AG08396 (cell line): ENCODE results near the gene IRAK3.
"Not testable (repeated sequence)": the region's sequence is repeated elsewhere in the genome, so short reads cannot be mapped to it uniquely, and the experiment has no call there.

Experiments
- DNase-seq: peaks from one replicate; pipeline ENCODE4 v3.0.0; 2012; ENCODE audit warnings: low spot score, mixed read lengths

IRAK3 gene

GRCh38 chr12:66174391-66175325 is 14.4 kb upstream of the IRAK3 start:
- not testable (repeated sequence) for DNase-seq

GRCh38 chr12:66176105-66176900 is 12.7 kb upstream of the IRAK3 start:
- no peak for DNase-seq

DNA sequence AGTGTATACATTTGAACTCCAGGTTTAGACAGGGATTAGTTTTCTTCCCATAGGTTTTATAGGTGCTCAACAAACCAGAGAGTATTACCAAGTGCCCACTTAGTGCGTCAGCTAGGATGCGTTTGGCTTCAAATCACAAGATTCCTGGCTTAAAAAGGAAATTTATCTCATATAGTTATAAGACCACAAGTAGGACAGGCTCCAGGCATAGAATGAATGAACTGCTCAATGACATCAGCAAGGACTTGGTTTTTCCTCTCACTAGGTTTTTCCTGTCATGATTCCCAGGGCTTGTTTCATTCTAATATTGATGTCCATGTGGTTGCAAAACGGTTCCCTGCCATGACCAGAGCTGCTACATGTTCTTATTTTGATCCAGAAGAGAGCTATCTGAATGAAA is 6.1 kb upstream of the IRAK3 start:
- DNase-seq, result no peak

GRCh38 chr12:66184822-66185221 is 4.2 kb upstream of the IRAK3 start:
- DNase-seq, result not testable (repeated sequence)

GRCh38 chr12:66187036-66187435 is 2.0 kb upstream of the IRAK3 start:
- no peak for DNase-seq

- DNase-seq, result no peak
These were observed 1.2 kb upstream of the IRAK3 start for GRCh38 chr12:66187821-66188220.

DNA sequence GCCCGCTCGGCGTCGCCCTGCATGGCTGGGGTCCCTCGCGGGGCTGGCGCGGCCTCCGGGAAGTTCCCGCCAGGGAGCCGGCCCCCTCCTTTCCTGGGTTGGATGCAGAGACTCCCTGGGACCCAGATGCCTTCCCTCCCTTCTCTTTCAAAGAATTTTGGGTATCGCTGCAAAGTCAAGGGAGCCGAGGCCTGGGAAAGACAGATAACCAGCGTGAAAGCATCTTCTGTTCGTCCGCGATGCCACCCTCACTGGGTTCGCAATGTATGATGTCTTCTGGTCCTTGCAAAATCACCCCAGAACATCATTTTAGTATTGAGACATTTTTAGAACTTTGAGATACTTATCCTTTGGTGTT is 451 bp downstream of the IRAK3 start:
- DNase-seq, result no peak

DNA sequence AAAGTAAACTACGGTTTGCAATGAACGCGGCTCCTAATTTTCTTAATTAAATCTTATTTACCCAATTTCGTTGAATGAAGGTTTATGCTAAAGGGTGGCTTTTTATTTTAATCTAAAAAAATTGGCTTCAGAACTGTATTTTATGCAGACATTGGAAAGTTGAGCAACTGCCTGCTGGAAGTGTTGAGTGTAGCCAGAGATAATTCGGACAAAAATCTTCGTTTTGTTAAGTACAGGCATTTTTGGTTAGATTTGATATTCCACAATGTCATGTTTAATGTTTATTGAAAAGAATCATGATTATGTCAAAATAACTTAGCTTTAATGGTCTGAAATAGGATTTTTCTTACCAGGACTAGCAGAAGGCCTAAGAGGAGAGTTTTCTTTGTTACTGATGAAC is 875 bp downstream of the IRAK3 start:
- no peak for DNase-seq

DNA sequence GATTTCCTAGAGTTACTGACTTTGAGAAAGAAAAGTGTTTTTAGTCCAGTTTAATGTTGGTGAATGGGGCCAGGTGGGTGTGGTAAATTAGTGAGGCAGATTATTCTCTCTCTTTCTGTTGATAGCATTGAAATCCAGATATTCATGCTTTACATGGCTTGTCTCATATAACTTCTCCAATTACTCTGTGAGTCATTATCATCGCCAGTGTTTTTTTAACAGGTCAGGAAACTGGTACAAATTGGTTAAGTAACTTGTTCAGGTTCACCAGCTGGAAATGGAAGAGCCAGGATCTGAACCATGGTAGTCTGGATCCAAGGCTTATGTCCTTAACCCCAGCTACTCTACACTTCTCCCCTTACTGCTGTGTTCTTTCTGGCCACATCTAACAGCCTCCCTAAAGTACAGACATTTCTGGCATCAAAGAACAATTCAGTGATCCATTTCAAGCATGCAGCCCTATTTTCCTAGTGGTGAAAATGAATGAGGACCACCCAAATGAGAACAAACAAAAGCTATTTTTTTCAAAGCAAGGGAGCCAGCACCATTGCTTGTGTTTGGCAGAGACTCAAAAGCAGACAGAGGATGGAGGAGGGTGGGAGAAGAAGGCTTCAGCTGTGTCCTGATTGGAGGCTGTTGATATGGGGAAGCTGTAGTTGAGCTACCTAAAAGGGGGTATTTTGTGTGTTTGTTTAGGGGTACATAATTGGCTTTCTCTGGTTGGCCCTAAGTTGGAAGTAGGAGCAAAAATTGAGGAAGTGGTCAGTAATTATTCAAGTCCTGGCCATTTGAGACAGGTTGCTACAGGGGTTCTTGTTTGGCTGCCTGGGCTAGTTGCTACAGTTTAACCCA is 1.7 kb downstream of the IRAK3 start:
- DNase-seq, result no peak

DNA sequence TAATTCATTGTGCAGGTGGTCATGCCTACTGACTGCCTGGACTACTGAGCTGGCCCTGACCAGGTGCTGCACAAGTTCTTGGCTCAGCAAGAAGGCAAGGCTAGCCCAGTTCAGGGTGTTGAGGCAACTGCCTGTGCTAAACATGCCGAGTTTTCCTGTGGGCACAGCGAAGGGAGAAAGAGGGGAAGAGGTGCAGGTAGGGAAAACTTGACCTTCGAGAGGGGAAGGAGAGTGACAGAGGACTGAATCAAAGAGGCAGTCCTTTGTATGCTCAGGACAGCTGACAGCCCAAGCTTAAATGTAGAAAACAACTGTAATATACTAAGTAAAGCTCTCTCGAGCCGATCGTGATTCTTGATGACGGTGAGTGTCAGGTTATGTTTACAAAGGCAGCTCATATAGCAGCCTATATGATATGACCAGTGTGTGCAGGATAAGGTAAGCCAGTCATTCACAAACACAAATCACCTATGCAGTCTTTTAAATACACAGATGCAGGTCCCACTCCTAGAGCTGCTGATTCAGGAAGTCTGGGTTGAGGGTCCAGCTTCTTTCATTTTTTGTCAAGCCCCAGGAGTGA is 2.6 kb downstream of the IRAK3 start:
- no peak for DNase-seq

GRCh38 chr12:66194122-66194521 is 5.1 kb downstream of the IRAK3 start:
- no peak for DNase-seq

GRCh38 chr12:66195242-66195641 is 6.2 kb downstream of the IRAK3 start:
- no peak for DNase-seq

DNA sequence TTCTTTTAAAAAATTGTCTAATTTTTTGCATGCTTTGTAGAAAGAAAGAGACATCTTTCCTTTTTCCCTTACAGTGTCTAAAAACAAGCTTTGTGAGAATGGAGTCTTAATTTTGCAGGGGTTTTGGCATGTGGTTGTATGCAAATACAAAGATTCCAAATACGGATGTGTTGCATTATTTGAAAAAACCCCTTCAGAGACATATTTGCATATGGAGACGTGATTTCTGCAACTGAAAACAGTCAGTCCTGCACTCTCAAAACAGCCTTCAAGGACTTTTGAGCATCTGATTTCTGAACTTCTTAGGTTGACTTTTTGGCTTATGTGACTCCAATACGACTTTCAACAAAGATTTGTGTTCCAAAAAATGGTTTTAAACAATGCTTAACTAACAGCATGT is 7.8 kb downstream of the IRAK3 start:
- DNase-seq, result no peak

DNA sequence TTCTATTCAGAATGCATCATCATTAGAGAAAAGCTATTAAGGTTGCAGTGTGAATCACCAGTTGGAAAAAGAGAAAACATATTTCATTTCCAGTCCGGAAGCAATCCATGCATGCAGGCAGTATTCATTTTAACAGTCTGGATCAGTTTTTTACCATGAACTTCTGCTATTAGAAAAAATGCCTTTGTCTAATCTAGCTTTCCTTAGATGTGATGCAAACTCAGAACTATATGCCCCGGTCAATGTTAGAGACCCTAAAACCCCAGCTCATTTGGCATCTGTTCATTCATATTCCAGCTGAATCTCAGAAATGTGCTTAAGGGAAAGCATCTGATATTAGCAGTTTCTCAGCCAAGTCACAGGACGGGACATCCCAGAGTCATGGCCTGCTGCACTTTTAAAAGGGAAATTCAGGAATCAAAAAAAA is 8.5 kb downstream of the IRAK3 start:
- DNase-seq, result no peak

DNA sequence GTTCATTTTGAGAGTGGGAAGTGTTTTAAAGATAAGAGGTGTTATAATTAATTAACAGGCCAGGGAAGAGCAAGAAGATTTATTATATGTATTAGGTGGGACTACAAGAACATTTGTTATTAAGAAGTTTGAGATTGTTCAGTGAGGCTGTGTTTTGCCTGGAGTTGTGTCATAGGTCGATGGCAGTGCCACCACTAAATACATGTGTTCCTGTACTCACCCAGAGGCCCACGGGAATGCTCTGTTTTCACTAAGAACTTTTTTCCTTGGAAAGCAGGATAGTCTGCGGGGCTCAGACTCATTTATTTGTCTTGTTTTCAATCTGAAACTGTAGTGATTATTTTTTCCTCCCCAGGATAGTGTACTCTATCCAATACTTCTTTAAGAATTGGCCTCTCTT is 10.1 kb downstream of the IRAK3 start:
- DNase-seq, result no peak

DNA sequence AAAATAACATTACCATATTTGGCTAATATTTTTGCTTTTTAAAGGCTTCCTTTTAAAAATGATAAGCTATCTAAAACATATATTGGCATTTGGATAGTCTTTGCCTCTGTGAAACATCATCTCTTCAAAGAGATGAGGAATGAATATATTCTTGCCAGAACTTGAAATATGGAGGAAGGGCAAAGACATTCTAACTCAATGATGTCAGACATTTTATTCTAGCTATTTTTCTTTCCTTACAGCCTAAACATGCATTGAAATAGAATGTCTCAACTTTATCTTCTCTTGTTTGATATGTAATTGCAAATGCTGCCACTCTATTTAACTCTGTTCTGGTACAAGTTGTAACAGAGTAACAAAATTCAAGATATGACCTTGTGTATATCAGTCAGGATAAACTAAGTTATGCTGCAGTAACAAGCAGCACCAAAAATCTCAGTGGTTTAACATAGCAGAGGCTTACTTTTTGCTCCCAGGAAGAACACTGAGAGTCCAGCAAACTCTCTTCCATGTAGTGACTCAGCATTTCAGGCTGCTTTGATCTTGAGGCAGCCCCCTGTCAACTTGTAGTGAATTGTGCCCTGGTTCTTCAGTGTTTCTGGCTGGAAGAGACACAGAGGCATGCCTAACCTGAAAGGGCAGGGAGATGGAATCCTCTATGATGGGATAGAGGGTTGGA is 11.0 kb downstream of the IRAK3 start:
- DNase-seq, result no peak

GRCh38 chr12:66203820-66204219 is 14.8 kb downstream of the IRAK3 start:
- no peak for DNase-seq

GRCh38 chr12:66206141-66206540 is 17.1 kb downstream of the IRAK3 start:
- no peak for DNase-seq

DNA sequence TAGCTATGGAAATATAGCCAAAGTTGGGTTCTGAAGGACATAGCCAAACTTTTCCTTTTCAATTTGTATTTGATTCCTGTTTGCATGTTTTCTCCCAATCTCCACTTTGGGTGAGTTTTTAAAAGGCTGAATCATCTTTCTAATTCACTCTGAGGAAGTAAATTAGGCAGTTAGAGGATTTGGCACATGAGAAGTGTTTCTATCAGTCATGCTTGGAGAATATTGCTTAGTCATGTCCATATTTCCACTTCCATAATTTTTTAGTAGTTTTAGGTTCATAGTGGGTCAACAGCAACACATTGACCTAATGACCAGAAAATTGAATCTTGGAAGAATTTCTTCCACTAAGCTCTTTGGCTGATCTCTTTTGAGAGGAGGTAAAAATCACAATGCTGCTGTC is 21.8 kb downstream of the IRAK3 start:
- DNase-seq, result no peak

GRCh38 chr12:66211573-66211972 is 22.6 kb downstream of the IRAK3 start:
- not testable (repeated sequence) for DNase-seq

- not testable (repeated sequence) for DNase-seq
These were observed 24.0 kb downstream of the IRAK3 start for GRCh38 chr12:66213011-66213410.
